ENCODE data around the gene ERCC8. TPM values are rescaled to one million over a fixed set of nuclear protein-coding genes. Genes with fewer than 3 reads are reported as not detected.

The ERCC8 gene
- total RNA-seq, 1 donor from 2014 or later, result 11.1 TPM

GRCh38 chr5:60958088-60958487, 13.2 kb upstream of the ERCC8 start:
- no peak for DNase-seq (ENCODE audit: low spot score)
- Mint-ChIP-seq H3K4me1 (ENCODE audit: low read depth) (no peaks in the 10 kb centered on the region), H3K27me3 (ENCODE audit: low read depth) (no peaks in the 10 kb centered on the region), H3K9me3 (ENCODE audit: low read depth) (peaks cover 10% of the 10 kb centered on the region), H3K36me3 (ENCODE audit: low read depth) (peaks cover 1% of the 10 kb centered on the region), H3K27ac (ENCODE audit: unreplicated experiment) (no peak overlapping the region), H3K4me3 (ENCODE audit: unreplicated experiment) (no peak overlapping the region)
- TF ChIP-seq CTCF (IDR thresholded peaks at IDR 0.05), result no peak

- TF ChIP-seq CTCF (IDR thresholded peaks at IDR 0.05), result no peak
- no peaks in the 10 kb centered on the region for H3K4me1 Mint-ChIP-seq (ENCODE audit: low read depth)
- H3K27me3 Mint-ChIP-seq (ENCODE audit: low read depth), result no peaks in the 10 kb centered on the region
- H3K4me3 Mint-ChIP-seq (ENCODE audit: unreplicated experiment), result no peak overlapping the region
- no peak overlapping the region for H3K27ac Mint-ChIP-seq (ENCODE audit: unreplicated experiment)
- H3K9me3 Mint-ChIP-seq (ENCODE audit: low read depth), result peaks cover 10% of the 10 kb centered on the region
- no peak for DNase-seq (ENCODE audit: low spot score)
- H3K36me3 Mint-ChIP-seq (ENCODE audit: low read depth), result peaks cover 3% of the 10 kb centered on the region
Observed at GRCh38 chr5:60955239-60955638, 10.4 kb upstream of the ERCC8 start.

- peaks cover 16% of the 10 kb centered on the region for H3K4me1 Mint-ChIP-seq (ENCODE audit: low read depth)
- H3K9me3 Mint-ChIP-seq (ENCODE audit: low read depth), result peaks cover 3% of the 10 kb centered on the region
- no peak for DNase-seq (ENCODE audit: low spot score)
- H3K27me3 Mint-ChIP-seq (ENCODE audit: low read depth), result no peaks in the 10 kb centered on the region
- peaks cover 2% of the 10 kb centered on the region for H3K36me3 Mint-ChIP-seq (ENCODE audit: low read depth)
- H3K4me3 Mint-ChIP-seq (ENCODE audit: unreplicated experiment), result no peak overlapping the region
- no peak for TF ChIP-seq CTCF (IDR thresholded peaks at IDR 0.05)
- no peak overlapping the region for H3K27ac Mint-ChIP-seq (ENCODE audit: unreplicated experiment)
Observed at GRCh38 chr5:60948738-60949137, 3.9 kb upstream of the ERCC8 start.

GRCh38 chr5:60945813-60946187, 930 bp upstream of the ERCC8 start:
- peaks cover 16% of the 10 kb centered on the region for H3K4me1 Mint-ChIP-seq (ENCODE audit: low read depth)
- H3K27me3 Mint-ChIP-seq (ENCODE audit: low read depth), result no peaks in the 10 kb centered on the region
- no peak for DNase-seq (ENCODE audit: low spot score)
- H3K9me3 Mint-ChIP-seq (ENCODE audit: low read depth), result peaks cover 3% of the 10 kb centered on the region
- no peak overlapping the region for H3K27ac Mint-ChIP-seq (ENCODE audit: unreplicated experiment)
- no peak overlapping the region for H3K4me3 Mint-ChIP-seq (ENCODE audit: unreplicated experiment)
- H3K36me3 Mint-ChIP-seq (ENCODE audit: low read depth), result no peaks in the 10 kb centered on the region
- TF ChIP-seq CTCF (IDR thresholded peaks at IDR 0.05), result no peak

GRCh38 chr5:60943624-60944023, 1.2 kb downstream of the ERCC8 start:
- H3K4me1 Mint-ChIP-seq (ENCODE audit: low read depth), result peaks cover 16% of the 10 kb centered on the region

More at GRCh38 chr5:60943624-60944023, 1.2 kb downstream of the ERCC8 start:
- DNase-seq (ENCODE audit: low spot score), result no peak
- H3K9me3 Mint-ChIP-seq (ENCODE audit: low read depth), result no peaks in the 10 kb centered on the region
- H3K4me3 Mint-ChIP-seq (ENCODE audit: unreplicated experiment), result no peak overlapping the region
- no peak for TF ChIP-seq CTCF (IDR thresholded peaks at IDR 0.05)
- no peaks in the 10 kb centered on the region for H3K27me3 Mint-ChIP-seq (ENCODE audit: low read depth)
- no peaks in the 10 kb centered on the region for H3K36me3 Mint-ChIP-seq (ENCODE audit: low read depth)
- no peak overlapping the region for H3K27ac Mint-ChIP-seq (ENCODE audit: unreplicated experiment)
